BLaER1 (cell line): ENCODE results near the gene DNAJC12.
"Not testable (repeated sequence)": the region's sequence is repeated elsewhere in the genome, so short reads cannot be mapped to it uniquely, and the experiment has no call there.

ENCODE experiments used
- H3K27ac ChIP-seq: shearing (Covaris generic); formaldehyde crosslinking; 2 replicates; pipeline ENCODE4 v1.8.1; 2022
- H3K27me3 ChIP-seq: shearing (Covaris generic); formaldehyde crosslinking; 2 replicates; pipeline ENCODE4 v1.8.1; 2022
- H3K36me3 ChIP-seq: shearing (Covaris generic); formaldehyde crosslinking; 2 replicates; pipeline ENCODE4 v1.8.1; 2022
- H3K4me1 ChIP-seq: shearing (Covaris generic); formaldehyde crosslinking; 2 replicates; pipeline ENCODE4 v1.8.1; 2022
- H3K4me2 ChIP-seq: shearing (Covaris generic); formaldehyde crosslinking; 2 replicates; pipeline ENCODE4 v1.8.1; 2022
- H3K4me3 ChIP-seq: shearing (Covaris generic); formaldehyde crosslinking; 2 replicates; pipeline ENCODE4 v1.8.1; 2022
- H3K9ac ChIP-seq: shearing (Covaris generic); formaldehyde crosslinking; 2 replicates; pipeline ENCODE4 v1.8.1; 2022
- H3K9me3 ChIP-seq: shearing (Covaris generic); formaldehyde crosslinking; 2 replicates; pipeline ENCODE4 v1.8.1; 2022
- H4K20me1 ChIP-seq: shearing (Covaris generic); formaldehyde crosslinking; 2 replicates; pipeline ENCODE4 v1.8.1; 2022
- Cebpa-rat ChIP-seq: shearing (Covaris generic); IDR thresholded peaks from 2 replicates; pipeline ENCODE4 v1.8.1; 2022

DNAJC12 gene

GRCh38 chr10:67839951-67840350 lies 2.0 kb upstream of the DNAJC12 start:
- no peaks in the 10 kb centered on the region for H4K20me1 ChIP-seq
- H3K36me3 ChIP-seq = no peaks in the 10 kb centered on the region
- H3K9me3 ChIP-seq = peaks cover 9% of the 10 kb centered on the region; the same call in 1 of the 2 replicates
- H3K9ac ChIP-seq = no peak overlapping the region
- H3K27me3 ChIP-seq = no peaks in the 10 kb centered on the region
- H3K4me1 ChIP-seq = no peaks in the 10 kb centered on the region
- TF ChIP-seq Cebpa-rat = no peak
- no peak overlapping the region for H3K4me3 ChIP-seq
- no peak overlapping the region for H3K4me2 ChIP-seq
- no peak overlapping the region for H3K27ac ChIP-seq

- H4K20me1 ChIP-seq, H3K4me3 ChIP-seq, H3K4me1 ChIP-seq, H3K27me3 ChIP-seq, H3K36me3 ChIP-seq, H3K9me3 ChIP-seq, H3K9ac ChIP-seq, H3K27ac ChIP-seq, H3K4me2 ChIP-seq: not testable (repeated sequence)
Measured at GRCh38 chr10:67839511-67839910, 1.5 kb upstream of the DNAJC12 start.

DNA sequence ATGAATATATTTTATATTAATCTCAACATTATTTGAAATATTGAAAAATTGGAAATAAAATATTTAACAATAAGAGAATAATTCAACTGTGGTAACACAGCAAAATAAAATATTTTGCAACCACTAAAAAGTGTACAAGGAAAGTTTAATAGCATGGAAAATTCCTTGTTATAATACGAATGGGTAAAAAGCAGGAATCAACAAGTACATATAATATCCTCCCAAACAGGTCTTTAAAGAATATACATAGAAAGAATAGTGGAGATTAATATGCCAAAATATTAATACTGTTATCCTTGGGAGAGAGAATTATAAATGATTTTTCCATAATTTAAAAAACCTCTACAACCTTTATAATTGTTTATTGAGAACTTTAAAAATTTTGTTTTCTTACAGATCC lies 1.0 kb downstream of the DNAJC12 start:
- peaks cover 7% of the 10 kb centered on the region; the same call in 1 of the 2 replicates for H3K9me3 ChIP-seq
- H3K36me3 ChIP-seq = no peaks in the 10 kb centered on the region
- H3K27ac ChIP-seq = no peak overlapping the region
- no peak overlapping the region for H3K4me3 ChIP-seq
- H3K4me1 ChIP-seq = no peaks in the 10 kb centered on the region
- H3K4me2 ChIP-seq = no peak overlapping the region
- TF ChIP-seq Cebpa-rat = no peak
- H4K20me1 ChIP-seq = no peaks in the 10 kb centered on the region
- no peak overlapping the region for H3K9ac ChIP-seq
- no peaks in the 10 kb centered on the region for H3K27me3 ChIP-seq

DNA sequence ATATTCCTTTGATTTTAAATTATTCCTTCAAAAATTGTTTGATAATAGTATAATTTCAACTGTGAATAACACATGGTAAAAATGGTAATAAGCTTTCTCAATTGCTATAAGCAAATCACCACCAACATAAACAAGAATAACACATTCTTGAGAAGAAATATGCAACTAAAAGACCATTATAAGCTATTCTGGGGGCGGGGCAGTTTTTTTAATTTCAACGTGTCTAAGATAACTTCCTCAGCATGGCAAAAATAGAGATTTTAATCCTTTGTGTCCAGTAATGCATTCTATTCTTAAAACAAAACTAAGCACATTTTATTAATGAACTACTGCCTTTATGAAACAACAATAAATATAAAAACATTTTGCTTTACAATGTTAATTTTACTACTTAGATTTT lies 1.5 kb downstream of the DNAJC12 start:
- Histone ChIP-seq H3K27ac (no peak overlapping the region), H3K9ac (no peak overlapping the region)
- TF ChIP-seq Cebpa-rat = no peak

DNA sequence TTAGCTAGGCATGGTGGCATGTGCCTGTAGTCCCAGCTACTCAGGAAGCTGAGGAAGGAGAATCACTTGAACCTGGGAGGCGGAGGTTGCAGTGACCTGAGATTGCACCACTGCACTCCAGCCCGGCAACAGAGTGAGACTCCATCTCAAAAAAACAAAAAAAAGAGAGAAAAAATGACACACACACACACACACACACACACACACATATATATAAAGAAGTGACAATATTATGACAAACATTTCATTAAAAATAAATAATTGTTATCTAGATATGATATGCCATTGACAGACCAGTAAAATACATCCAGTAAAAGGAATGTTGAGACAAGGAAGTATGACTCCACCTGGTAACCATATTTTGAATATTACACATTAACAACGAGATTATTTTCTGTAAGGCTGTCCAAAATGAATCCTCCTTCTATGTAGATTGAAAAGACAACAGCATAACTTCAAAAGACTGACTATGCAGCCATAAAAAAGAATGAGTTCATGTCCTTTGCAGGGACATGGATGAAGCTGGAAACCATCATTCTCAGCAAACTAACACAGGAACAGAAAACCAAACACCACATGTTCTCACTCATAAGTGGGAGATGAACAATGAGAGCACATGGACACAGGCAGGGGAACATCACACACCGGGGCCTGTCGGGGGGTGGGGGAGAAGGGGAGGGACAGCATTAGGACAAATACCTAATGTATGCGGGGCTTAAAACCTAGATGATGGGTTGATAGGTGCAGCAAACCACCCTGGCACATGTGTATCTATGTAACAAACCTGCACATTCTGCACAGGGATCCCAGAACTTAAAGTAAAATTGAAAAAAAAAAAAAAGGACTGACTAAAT lies 2.2 kb downstream of the DNAJC12 start:
- not testable (repeated sequence) for H3K9ac ChIP-seq, H3K27me3 ChIP-seq, H3K27ac ChIP-seq, H3K4me1 ChIP-seq, H4K20me1 ChIP-seq, H3K4me2 ChIP-seq, H3K9me3 ChIP-seq, H3K36me3 ChIP-seq, H3K4me3 ChIP-seq

More for the DNA sequence above, 1.5 kb downstream of the DNAJC12 start:
- Histone ChIP-seq H3K4me1 (no peaks in the 10 kb centered on the region), H3K4me3 (no peak overlapping the region), H3K4me2 (no peak overlapping the region), H4K20me1 (no peaks in the 10 kb centered on the region), H3K36me3 (no peaks in the 10 kb centered on the region), H3K27me3 (no peaks in the 10 kb centered on the region), H3K9me3 (peaks cover 2% of the 10 kb centered on the region; the same call in 1 of the 2 replicates)

GRCh38 chr10:67834375-67834774 lies 3.6 kb downstream of the DNAJC12 start:
- Histone ChIP-seq H3K4me3 (no peak overlapping the region), H4K20me1 (no peaks in the 10 kb centered on the region), H3K36me3 (no peaks in the 10 kb centered on the region), H3K4me1 (no peaks in the 10 kb centered on the region), H3K27ac (no peak overlapping the region), H3K4me2 (no peak overlapping the region), H3K27me3 (no peaks in the 10 kb centered on the region), H3K9ac (no peak overlapping the region), H3K9me3 (no peaks in the 10 kb centered on the region)
- no peak for TF ChIP-seq Cebpa-rat

- Histone ChIP-seq H3K9me3 (no peaks in the 10 kb centered on the region), H4K20me1 (no peaks in the 10 kb centered on the region), H3K9ac (no peak overlapping the region), H3K4me3 (no peak overlapping the region), H3K4me2 (no peak overlapping the region), H3K4me1 (no peaks in the 10 kb centered on the region), H3K36me3 (no peaks in the 10 kb centered on the region), H3K27ac (no peak overlapping the region), H3K27me3 (no peaks in the 10 kb centered on the region)
- TF ChIP-seq Cebpa-rat = no peak
Measured at GRCh38 chr10:67827811-67828210, 10.2 kb downstream of the DNAJC12 start.

DNA sequence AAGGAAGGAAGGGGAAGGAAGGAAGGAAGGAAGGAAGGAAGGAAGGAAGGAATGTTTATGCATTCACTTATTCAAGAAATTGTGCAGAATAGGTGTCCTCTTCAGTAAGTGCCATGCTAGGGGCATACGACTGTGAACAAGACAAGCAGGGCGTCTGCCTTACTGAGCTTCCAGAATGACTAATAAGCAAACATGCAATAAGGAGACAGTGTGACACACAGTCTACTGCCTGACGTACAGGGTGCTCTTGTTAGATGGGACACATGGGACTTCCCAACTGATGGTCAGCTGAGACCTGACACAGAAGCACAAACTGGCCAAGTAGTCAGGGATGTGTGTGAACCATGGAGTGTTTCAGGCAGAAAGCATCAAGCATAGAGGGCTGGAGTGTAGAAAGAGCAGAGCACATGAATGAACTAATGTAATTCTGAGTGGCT lies 18.2 kb downstream of the DNAJC12 start:
- Histone ChIP-seq H4K20me1 (no peaks in the 10 kb centered on the region), H3K4me1 (no peaks in the 10 kb centered on the region), H3K4me3 (no peak overlapping the region), H3K27me3 (no peaks in the 10 kb centered on the region), H3K4me2 (no peak overlapping the region), H3K9ac (no peak overlapping the region), H3K36me3 (no peaks in the 10 kb centered on the region), H3K9me3 (no peaks in the 10 kb centered on the region), H3K27ac (no peak overlapping the region)
- TF ChIP-seq Cebpa-rat = no peak

DNA sequence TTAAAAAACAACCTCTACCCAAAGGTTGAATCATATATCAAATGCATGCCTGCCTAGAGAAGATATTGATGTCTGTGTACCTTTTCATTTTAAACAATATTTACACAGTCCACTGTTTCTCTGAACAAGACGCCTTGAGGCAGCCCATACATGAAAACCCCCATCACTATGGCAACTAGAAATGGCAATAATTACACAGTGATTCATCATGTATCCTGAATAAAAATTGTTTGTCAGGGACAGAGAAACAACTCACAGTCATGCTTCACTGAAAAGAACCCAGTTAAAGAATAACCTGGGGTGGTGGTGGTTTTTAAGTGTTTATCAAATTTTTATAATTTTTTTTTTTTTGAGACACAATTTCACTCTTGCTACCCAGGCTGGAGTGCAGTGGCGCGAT lies 19.7 kb downstream of the DNAJC12 start:
- Histone ChIP-seq H3K27ac (no peak overlapping the region), H3K4me3 (no peak overlapping the region), H4K20me1 (no peaks in the 10 kb centered on the region), H3K9me3 (no peaks in the 10 kb centered on the region), H3K9ac (no peak overlapping the region), H3K4me1 (no peaks in the 10 kb centered on the region), H3K4me2 (no peak overlapping the region), H3K36me3 (no peaks in the 10 kb centered on the region), H3K27me3 (no peaks in the 10 kb centered on the region)
- no peak for TF ChIP-seq Cebpa-rat

DNA sequence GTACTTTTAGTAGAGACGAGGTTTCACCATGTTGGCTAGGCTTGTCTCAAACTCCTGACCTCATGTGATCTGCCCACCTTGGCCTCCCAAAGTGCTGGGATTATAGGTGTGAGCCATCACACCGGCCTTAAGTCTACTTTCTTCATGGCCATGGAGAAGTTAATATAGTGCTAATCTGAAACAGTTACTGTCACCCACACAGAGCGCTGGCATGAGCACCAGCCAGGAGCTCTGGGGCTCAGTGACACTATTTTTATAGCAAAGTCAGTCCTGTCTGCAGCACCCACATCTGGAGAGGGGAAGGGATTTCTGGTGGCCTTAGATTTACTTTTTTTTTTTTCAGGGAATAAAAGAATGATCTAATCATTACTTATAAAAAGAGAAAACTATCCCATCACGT lies 21.3 kb downstream of the DNAJC12 start:
- no peaks in the 10 kb centered on the region for H3K4me1 ChIP-seq
- H3K4me2 ChIP-seq = no peak overlapping the region
- H3K4me3 ChIP-seq = no peak overlapping the region
- H4K20me1 ChIP-seq = no peaks in the 10 kb centered on the region
- no peaks in the 10 kb centered on the region for H3K9me3 ChIP-seq
- no peaks in the 10 kb centered on the region for H3K36me3 ChIP-seq
- no peak overlapping the region for H3K9ac ChIP-seq
- no peaks in the 10 kb centered on the region for H3K27me3 ChIP-seq
- no peak for TF ChIP-seq Cebpa-rat
- no peak overlapping the region for H3K27ac ChIP-seq
